ENCODE results near the gene PGAP6.
"Not testable (repeated sequence)": the region's sequence is repeated elsewhere in the genome, so short reads cannot be mapped to it uniquely, and the experiment has no call there.

PGAP6 gene, protein sequence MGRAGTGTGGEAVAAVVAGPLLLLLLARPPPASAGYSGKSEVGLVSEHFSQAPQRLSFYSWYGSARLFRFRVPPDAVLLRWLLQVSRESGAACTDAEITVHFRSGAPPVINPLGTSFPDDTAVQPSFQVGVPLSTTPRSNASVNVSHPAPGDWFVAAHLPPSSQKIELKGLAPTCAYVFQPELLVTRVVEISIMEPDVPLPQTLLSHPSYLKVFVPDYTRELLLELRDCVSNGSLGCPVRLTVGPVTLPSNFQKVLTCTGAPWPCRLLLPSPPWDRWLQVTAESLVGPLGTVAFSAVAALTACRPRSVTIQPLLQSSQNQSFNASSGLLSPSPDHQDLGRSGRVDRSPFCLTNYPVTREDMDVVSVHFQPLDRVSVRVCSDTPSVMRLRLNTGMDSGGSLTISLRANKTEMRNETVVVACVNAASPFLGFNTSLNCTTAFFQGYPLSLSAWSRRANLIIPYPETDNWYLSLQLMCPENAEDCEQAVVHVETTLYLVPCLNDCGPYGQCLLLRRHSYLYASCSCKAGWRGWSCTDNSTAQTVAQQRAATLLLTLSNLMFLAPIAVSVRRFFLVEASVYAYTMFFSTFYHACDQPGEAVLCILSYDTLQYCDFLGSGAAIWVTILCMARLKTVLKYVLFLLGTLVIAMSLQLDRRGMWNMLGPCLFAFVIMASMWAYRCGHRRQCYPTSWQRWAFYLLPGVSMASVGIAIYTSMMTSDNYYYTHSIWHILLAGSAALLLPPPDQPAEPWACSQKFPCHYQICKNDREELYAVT

DNA sequence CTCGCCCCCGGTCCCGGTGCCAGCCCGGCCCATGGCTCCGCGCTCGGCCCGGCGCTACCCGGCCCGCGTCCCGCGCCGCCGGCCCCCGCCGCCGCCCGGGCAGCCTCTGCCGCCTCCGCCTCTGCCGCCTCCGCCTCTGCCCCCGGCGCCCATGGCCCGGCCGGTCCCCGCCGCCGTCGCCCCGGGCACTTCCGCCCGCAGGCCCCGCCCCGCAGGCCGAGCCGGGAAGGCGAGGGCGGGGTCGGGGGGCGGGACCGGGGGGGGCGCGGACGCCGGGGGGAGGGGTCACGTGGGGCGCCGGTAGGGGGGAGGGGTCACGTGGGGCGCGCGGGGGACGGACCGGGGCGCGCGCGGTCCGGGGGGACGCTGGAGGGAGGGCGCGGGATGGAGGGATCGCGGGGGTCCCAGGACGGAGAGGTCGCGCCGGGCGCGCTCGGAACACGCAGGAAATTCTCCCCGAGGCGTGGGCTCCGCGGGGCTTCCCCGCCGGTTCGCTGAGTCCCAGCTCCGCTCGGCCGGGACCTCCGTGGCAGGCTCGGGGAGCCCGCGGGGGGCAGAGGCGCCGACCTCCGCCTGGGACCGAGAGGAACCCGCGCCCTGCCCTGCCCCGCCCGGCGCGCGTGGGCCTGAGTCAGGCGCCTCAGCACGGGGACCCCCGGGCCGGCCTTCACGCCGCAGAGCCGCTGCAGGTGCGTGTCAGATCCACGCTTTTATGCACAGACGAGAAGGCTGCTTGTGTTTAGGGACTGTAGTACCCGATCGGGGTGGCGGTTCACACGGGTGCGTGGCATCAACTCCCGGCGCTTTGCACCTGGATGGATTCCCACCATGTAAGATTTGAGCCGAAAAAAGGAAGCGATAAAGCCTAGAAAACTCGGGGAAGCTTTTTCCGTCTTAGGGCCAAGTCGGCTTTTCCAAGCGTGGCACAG is at the start of gene PGAP6:
Gene PGAP6 (minus strand): TSS at position 190 of the 929 bp plus-strand sequence. CDS start 157 bp downstream, at position 33.
- peak; percentile 18 for DNase-seq

- no peak for DNase-seq
These were observed 49.1 kb upstream of the PGAP6 start for GRCh38 chr16:430904-431303.

DNA sequence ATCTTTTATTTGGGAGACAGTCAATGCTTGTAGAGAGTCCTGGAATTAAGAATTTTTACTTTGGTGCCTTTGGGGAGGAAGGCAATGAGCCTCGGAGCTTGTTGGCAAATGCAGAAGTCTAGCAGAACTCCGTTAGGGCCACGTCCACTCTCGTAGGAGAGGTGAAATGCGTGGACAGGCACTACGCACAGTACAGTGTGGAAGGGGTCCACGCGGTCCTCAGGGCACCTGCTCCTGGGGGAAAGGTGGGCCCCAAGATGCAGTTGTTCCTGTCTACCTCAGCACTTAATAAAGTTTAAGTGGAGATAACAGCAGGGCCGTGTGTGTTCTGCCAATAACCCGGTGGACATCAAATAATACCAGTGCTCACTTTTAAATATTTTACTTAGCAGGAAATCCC is 45.5 kb upstream of the PGAP6 start:
- DNase-seq, result no peak

- DNase-seq, result no peak
These were observed 45.1 kb upstream of the PGAP6 start for GRCh38 chr16:426906-427249.

- no peak for DNase-seq
These were observed 44.5 kb upstream of the PGAP6 start for GRCh38 chr16:426115-426905.

GRCh38 chr16:425740-426114 is 43.9 kb upstream of the PGAP6 start:
- DNase-seq, result no peak

DNA sequence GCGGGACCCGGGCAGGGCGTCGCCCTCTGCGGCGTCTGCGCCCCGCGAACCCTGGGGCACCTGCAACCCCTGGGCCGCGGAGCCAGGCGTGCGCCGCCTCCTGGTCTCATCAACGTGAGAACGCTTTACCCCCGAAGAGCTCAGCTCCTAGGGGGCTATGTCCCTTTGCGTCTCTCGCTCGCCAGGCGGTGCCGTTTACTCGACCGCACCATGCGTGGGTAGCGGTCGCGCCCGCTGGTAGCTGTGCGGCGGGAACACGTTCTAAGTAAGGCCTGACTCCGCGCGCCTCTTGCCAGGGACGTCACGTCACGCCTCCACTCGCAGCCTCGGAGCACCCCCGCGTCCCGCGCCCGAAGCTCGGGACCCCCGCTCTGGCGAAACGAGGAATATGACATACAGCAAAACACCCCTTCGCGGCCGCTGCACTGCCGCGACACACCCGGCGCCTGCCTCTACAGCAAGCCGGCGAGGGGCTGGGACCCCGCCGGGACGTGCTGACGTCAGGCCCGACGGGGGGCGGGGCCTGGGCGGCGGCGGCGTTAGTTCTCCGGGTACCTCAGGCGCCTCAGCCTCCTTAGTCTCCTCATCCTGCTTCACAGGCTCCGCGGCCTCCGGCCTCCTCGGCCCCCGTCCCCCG is 43.4 kb upstream of the PGAP6 start, which contains the start of gene RAB11FIP3:
Gene RAB11FIP3 (plus strand): TSS at position 568 of the 637 bp plus-strand sequence. CDS start 358 bp downstream, outside the sequence.
- peak; percentile 60 for DNase-seq

GRCh38 chr16:424623-425081 is 42.9 kb upstream of the PGAP6 start:
- no peak for DNase-seq

- DNase-seq, result no peak
These were observed 42.4 kb upstream of the PGAP6 start for GRCh38 chr16:424033-424622.

DNA sequence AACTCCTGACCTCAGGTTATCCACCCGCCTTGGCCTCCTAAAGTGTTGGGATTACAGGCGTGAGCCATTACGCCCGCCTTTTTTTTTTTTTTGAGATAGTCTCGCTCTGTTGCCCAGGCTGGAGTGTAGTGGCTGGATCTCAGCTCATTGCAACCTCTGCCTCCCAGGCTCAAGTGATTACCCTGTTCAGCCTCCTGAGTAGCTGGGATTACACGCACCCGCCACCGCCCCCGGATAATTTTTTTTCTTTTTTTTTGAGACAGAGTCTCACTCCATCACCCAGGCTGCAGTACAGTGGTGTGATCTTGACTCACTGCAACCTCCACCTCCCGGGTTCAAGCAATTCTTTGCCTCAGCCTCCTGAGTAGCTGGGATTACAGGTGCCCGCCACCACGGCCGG is 40.4 kb upstream of the PGAP6 start:
- not testable (repeated sequence) for DNase-seq

GRCh38 chr16:415170-415498 is 33.4 kb upstream of the PGAP6 start:
- not testable (repeated sequence) for DNase-seq

- no peak for DNase-seq
These were observed 32.8 kb upstream of the PGAP6 start for GRCh38 chr16:414395-415169.

GRCh38 chr16:411576-412265 is 29.9 kb upstream of the PGAP6 start:
- no peak for DNase-seq

- DNase-seq, result no peak
These were observed 28.9 kb upstream of the PGAP6 start for GRCh38 chr16:410516-411178.

DNA sequence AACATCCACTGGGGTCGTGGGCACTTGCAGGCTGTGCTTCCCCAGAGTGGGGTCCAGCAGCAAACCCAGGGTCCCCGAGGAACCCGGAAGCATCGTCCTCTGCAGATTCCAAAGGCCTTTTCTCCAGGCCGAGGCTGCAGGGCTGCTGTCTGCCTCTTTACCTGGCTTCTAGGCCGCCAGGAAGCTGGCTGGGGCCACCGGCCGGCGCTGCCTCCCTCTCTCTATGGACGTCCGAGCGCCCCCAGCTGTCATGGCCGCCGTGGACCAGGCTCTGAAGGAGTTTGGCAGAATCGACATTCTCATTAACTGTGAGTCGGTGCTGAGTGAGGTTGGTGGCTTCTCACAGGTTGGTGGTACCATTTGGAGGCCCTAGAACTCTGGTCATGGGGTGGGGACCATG is 25.5 kb upstream of the PGAP6 start:
- no peak for DNase-seq

DNA sequence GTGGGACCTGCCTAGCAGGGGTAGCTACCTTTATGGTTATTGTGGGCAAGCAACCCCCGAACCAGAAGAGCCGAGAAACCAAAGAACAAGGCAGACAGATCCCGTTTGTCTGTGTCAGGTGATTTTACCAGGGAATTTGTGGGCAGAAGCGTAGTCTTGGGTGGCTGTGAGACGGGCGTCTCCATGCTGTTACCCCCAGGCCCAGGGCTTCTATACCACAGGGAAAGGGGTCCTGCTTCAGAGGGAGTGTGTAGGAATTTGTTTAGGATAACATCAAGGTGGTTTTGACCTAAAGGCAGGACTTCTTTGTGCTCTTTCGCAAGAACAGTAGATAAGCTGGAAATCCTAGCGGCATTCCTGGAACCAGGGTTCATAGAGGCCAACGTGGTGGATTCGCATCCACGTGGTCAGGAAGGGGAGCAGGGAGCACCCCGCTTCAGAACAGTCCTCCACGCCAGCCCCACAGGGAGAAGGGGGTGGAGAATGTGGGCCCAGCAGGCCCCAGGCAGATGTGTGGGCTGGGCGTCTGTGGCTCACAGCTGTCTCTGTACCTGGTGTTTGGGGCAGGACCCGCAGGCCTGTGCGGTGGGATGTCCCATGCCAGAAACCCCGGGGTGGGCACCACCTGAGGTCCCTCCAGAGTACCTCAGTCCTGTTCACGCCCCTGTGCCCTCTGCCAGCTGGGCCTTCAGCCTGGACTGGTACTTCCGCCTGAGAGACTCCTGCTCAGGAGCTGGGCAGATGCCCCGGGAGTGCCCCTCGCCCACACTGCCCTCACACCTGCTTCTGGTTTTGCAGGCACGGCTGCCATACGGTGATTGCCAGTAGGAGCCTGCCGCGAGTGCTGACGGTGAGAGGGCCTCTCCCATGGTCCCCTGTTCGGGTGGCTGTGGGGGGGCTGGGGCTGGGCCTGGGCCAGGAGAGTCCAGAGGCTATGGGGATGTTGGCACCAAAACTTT is 24.0 kb upstream of the PGAP6 start:
- no peak for DNase-seq

DNA sequence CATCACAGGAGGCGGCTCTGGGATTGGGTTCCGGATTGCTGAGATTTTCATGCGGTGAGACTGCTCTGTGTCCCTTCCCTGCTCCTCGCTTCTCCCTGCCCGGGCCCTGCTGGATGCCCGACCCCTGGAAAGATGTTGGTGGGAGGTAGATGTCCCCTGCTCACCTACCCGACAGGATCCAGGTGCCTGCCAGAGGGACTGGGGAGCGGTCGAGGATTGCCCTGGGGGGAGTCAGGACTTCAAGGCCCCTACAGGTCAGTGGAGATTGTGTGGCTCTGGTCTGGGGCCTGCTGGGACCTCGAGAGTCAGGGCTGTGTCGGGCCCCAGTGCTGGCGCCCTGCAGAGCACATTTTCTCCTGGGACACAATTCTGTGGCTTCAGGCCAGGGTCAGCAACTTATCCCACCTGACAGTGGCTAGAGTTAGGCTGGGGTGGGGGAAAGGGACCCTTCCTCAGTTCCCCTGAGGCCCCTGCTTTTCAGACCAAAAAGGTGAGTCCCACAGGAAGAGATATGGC is 23.3 kb upstream of the PGAP6 start:
- DNase-seq, result no peak

Data from NCI-H1105 treated with DMSO at 0.1 percent for 48 hours (cell line).